OCI-LY1 (cell line): Measurements from ENCODE around the gene OR51G1.

Experiments used
- EZH2 ChIP-seq: fragments of 200-600 bp; sonication (generic), shearing (Covaris generic); IDR thresholded peaks from 2 replicates; pipeline ENCODE4 v1.8.0; 2017; ENCODE audit warnings: borderline replicate concordance, mixed run types, mild to moderate bottlenecking, antibody characterized with exemption, low read length, moderate library complexity, mixed read lengths
- TF ChIP-seq, protein P1 (sequence below): fragments of 200-600 bp; sonication (generic), shearing (Covaris generic); IDR thresholded peaks from 2 replicates; pipeline ENCODE4 v1.5.1; 2017; ENCODE audit warnings: mild to moderate bottlenecking, antibody characterized with exemption, low read length, moderate library complexity, mixed read lengths

DNA sequence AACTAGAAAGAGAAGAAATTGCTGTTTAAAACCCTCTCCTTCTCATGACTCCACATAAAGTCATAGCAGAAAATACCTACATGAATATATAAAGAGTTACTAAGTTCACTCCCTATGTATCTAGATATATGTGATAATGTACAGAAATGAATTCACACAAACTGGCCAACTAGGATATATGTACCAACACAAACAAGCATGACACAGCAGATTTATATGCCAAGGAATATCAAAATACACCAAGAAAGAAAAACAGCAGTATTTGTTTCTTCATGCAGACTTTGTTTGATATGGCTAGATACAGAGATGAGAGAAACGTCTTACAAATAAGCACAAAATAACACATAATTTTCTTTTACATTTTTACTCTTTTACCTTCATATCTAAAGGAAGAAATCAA, 1.8 kb downstream of the OR51G1 start:
- TF ChIP-seq, protein P1, sequence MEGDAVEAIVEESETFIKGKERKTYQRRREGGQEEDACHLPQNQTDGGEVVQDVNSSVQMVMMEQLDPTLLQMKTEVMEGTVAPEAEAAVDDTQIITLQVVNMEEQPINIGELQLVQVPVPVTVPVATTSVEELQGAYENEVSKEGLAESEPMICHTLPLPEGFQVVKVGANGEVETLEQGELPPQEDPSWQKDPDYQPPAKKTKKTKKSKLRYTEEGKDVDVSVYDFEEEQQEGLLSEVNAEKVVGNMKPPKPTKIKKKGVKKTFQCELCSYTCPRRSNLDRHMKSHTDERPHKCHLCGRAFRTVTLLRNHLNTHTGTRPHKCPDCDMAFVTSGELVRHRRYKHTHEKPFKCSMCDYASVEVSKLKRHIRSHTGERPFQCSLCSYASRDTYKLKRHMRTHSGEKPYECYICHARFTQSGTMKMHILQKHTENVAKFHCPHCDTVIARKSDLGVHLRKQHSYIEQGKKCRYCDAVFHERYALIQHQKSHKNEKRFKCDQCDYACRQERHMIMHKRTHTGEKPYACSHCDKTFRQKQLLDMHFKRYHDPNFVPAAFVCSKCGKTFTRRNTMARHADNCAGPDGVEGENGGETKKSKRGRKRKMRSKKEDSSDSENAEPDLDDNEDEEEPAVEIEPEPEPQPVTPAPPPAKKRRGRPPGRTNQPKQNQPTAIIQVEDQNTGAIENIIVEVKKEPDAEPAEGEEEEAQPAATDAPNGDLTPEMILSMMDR = no peak
- no peak for TF ChIP-seq EZH2
